Liver (tissue), 9 donors: ENCODE measurements around the gene CYP4A22. TPM values are rescaled to one million over a fixed set of nuclear protein-coding genes. Genes with fewer than 3 reads are reported as not detected.

ENCODE experiments used
- DNase-seq: peaks from one replicate; pipeline ENCODE4 v3.0.0-alpha.2; 2017; ENCODE audit warnings: low spot score
- H3K27ac ChIP-seq, 2 donors: one replicate each; pipeline ENCODE4 v1.7.0; 2013; ENCODE audit warnings: inconsistent platforms in 2 of 2, low read length in 2 of 2, control low read depth in 1 of 2, low read depth in 1 of 2, mild to moderate bottlenecking in 1 of 2
- H3K27me3 ChIP-seq, 4 donors: one replicate each; pipeline versions ENCODE4 v1.6.1 to v1.7.0; 2013; ENCODE audit warnings: low read length in 3 of 4, inconsistent platforms in 1 of 4, mild to moderate bottlenecking in 1 of 4, moderate library complexity in 1 of 4; ENCODE audit not compliant: control insufficient read depth in 4 of 4, insufficient read depth in 4 of 4
- H3K36me3 ChIP-seq, 4 donors: one replicate each; pipeline versions ENCODE4 v1.6.1 to v1.7.0; 2013; ENCODE audit warnings: low read length in 3 of 4, mild to moderate bottlenecking in 3 of 4, low read depth in 1 of 4, moderate library complexity in 1 of 4; ENCODE audit not compliant: control insufficient read depth in 4 of 4, insufficient read depth in 3 of 4
- H3K4me1 ChIP-seq, 4 donors: one replicate each; pipeline versions ENCODE4 v1.6.1 to v1.7.0; 2013; ENCODE audit warnings: low read length in 3 of 4, mild to moderate bottlenecking in 3 of 4, moderate library complexity in 1 of 4; ENCODE audit not compliant: control insufficient read depth in 4 of 4, insufficient read depth in 4 of 4
- H3K4me3 ChIP-seq, 3 donors: one replicate each; pipeline versions ENCODE4 v1.6.1 to v1.7.0; 2013; ENCODE audit warnings: low read length in 3 of 3, control low read depth in 1 of 3, low read depth in 1 of 3, mild to moderate bottlenecking in 1 of 3
- H3K9ac ChIP-seq, 2 donors: one replicate each; pipeline ENCODE4 v1.7.0; 2013; ENCODE audit warnings: low read length in 2 of 2, mild to moderate bottlenecking in 2 of 2, moderate library complexity in 2 of 2, control low read depth in 1 of 2, low read depth in 1 of 2
- H3K9me3 ChIP-seq, 4 donors: one replicate each; pipeline versions ENCODE4 v1.6.1 to v1.7.0; 2013; ENCODE audit warnings: low read length in 3 of 4; ENCODE audit not compliant: control insufficient read depth in 4 of 4
- EGR1 ChIP-seq, 2 donors: IDR thresholded peaks; 2 replicates each; pipeline ENCODE4 v1.6.1; 2016 to 2018; ENCODE audit warnings: antibody characterized with exemption in 2 of 2, low read depth in 2 of 2
- FOXA1 ChIP-seq: IDR thresholded peaks from 2 replicates; pipeline ENCODE4 v1.6.1; 2016; ENCODE audit warnings: antibody characterized with exemption
- FOXA2 ChIP-seq: IDR thresholded peaks from 2 replicates; pipeline ENCODE4 v1.6.1; 2016; ENCODE audit warnings: antibody characterized with exemption
- GABPA ChIP-seq, 2 donors: IDR thresholded peaks in 1 of 2; conservative IDR thresholded peaks in 1 of 2; 2 replicates each; pipeline ENCODE4 v1.6.1; 2016; ENCODE audit warnings: antibody characterized with exemption in 2 of 2, mild to moderate bottlenecking in 1 of 2, moderate library complexity in 1 of 2
- HNF4A ChIP-seq, 2 donors: conservative IDR thresholded peaks; 2 replicates each; pipeline ENCODE4 v1.6.1; 2016; ENCODE audit warnings: antibody characterized with exemption in 2 of 2, mild to moderate bottlenecking in 2 of 2
- HNF4G ChIP-seq: IDR thresholded peaks from 2 replicates; pipeline ENCODE4 v1.6.1; 2016; ENCODE audit warnings: antibody characterized with exemption
- JUND ChIP-seq, 2 donors: IDR thresholded peaks; 2 replicates each; pipeline ENCODE4 v1.6.1; 2016; ENCODE audit warnings: antibody characterized with exemption in 2 of 2
- SP1 ChIP-seq: IDR thresholded peaks from 2 replicates; pipeline ENCODE4 v1.6.1; 2018; ENCODE audit warnings: antibody characterized with exemption, mild to moderate bottlenecking
- TAF1 ChIP-seq: conservative IDR thresholded peaks from 2 replicates; pipeline ENCODE4 v1.6.1; 2016; ENCODE audit warnings: antibody characterized with exemption, mild to moderate bottlenecking
- YY1 ChIP-seq: IDR thresholded peaks from 2 replicates; pipeline ENCODE4 v1.6.1; 2016; ENCODE audit warnings: antibody characterized with exemption, mild to moderate bottlenecking
- WGBS: extraction: QIAGEN DNeasy Blood & Tissue Kit; methylation state at CpG from one replicate; pipeline ENCODE4 v1.1.7; 2013; 5-methylcytosine and 5-hydroxymethylcytosine counted together
- polyA plus RNA-seq, 2 donors: library from polyadenylated mRNA; stranded (reverse) in 1 of 2; unstranded in 1 of 2; fragments of 200-250 nt in 1 of 2; fragments of >200 nt in 1 of 2; fragmentation: Nextera tagmentation in 1 of 2; extraction: Ambion mirVana in 1 of 2; gene quantifications; one replicate each; pipeline versions ENCODE4 v1.2.1 to v1.2.3, GENCODE V29; 2013 to 2015
- total RNA-seq, 2 donors: library from RNA; depleted of rRNA; stranded (reverse); fragments of >200 nt; gene quantifications; one replicate each; pipeline ENCODE4 v1.2.3, GENCODE V29; 2014
- TF ChIP-seq, protein P1 (sequence below): IDR thresholded peaks from 2 replicates; pipeline ENCODE4 v1.6.1; 2016; ENCODE audit warnings: antibody characterized with exemption
- TF ChIP-seq, protein P2 (sequence below): IDR thresholded peaks from 2 replicates; pipeline ENCODE4 v1.6.1; 2016; ENCODE audit warnings: antibody characterized with exemption, mild to moderate bottlenecking
- TF ChIP-seq, protein P3 (sequence below): fragments of 150-350 bp; IDR thresholded peaks from 2 replicates; pipeline ENCODE4 v1.5.1; 2017; ENCODE audit warnings: improper control_type of control experiment, low read depth, low read length; ENCODE audit not compliant: missing input control
- TF ChIP-seq, protein P4 (sequence below): IDR thresholded peaks from 2 replicates; pipeline ENCODE4 v1.6.1; 2016; ENCODE audit warnings: antibody characterized with exemption
- donor health status: healthy.
- donor health status: healthy.
- donor health status: healthy.
- donor health status: healthy.
- donor health status: healthy.

The CYP4A22 gene
- total and polyA plus RNA-seq, 4 donors = 18.3 to 95.7 (median 65.7) TPM

DNA sequence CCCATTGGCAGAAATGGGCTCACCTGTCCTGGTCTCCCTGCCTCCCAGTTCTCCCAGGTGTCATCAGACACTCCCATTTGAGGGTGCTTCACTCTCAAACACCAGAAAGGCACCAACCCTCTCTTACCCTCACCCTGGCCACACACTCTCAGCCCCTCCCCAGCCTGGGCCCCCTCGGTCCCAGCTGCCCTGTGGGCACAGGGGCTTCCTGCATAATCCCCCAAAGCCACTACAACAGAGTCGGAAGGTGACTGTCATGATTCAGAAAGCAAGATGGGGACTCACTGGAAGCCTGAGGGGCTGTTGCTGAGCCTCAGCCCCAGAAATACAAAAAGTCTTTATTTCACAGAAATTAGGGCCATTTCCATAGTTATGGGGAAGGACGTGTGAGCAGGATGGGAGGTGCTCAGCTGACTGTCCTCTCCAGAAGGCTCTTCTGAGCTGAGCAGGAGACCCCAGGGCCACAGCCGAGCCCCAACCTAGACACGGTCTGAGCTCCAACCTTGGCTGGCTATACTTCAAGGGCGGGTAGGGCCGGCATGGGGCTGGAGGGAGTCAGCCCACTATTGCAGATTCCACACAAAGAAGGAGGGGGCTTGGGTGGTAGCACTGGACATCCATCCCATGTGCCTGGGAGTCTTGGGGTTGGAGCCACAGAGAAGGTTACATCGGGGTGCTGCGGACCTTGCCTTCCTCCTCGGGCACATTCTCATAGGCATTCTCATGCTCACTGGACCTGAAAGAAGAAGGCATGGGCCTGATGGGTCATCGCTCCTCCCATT lies 46.3 kb downstream of the CYP4A22 start:
- peak; percentile 39 for DNase-seq
- Histone ChIP-seq H3K36me3 (no peaks in the 10 kb centered on the region), H3K27ac (no peak overlapping the region), H3K27me3 (peaks cover 0 to 3% (median 0%) of the 10 kb centered on the region in 4 donors), H3K9ac (no peak overlapping the region), H3K9me3 (no peaks in the 10 kb centered on the region), H3K4me3 (no peak overlapping the region), H3K4me1 (peaks cover 0 to 14% (median 7%) of the 10 kb centered on the region in 4 donors)
- no peak for TF ChIP-seq YY1
- TF ChIP-seq HNF4G = no peak
- TF ChIP-seq, protein P1, sequence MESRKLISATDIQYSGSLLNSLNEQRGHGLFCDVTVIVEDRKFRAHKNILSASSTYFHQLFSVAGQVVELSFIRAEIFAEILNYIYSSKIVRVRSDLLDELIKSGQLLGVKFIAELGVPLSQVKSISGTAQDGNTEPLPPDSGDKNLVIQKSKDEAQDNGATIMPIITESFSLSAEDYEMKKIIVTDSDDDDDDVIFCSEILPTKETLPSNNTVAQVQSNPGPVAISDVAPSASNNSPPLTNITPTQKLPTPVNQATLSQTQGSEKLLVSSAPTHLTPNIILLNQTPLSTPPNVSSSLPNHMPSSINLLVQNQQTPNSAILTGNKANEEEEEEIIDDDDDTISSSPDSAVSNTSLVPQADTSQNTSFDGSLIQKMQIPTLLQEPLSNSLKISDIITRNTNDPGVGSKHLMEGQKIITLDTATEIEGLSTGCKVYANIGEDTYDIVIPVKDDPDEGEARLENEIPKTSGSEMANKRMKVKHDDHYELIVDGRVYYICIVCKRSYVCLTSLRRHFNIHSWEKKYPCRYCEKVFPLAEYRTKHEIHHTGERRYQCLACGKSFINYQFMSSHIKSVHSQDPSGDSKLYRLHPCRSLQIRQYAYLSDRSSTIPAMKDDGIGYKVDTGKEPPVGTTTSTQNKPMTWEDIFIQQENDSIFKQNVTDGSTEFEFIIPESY = no peak
- no peak for TF ChIP-seq FOXA1
- TF ChIP-seq SP1 = no peak
- WGBS = 85% methylated on average over 11 of the region's 11 CpGs

DNA sequence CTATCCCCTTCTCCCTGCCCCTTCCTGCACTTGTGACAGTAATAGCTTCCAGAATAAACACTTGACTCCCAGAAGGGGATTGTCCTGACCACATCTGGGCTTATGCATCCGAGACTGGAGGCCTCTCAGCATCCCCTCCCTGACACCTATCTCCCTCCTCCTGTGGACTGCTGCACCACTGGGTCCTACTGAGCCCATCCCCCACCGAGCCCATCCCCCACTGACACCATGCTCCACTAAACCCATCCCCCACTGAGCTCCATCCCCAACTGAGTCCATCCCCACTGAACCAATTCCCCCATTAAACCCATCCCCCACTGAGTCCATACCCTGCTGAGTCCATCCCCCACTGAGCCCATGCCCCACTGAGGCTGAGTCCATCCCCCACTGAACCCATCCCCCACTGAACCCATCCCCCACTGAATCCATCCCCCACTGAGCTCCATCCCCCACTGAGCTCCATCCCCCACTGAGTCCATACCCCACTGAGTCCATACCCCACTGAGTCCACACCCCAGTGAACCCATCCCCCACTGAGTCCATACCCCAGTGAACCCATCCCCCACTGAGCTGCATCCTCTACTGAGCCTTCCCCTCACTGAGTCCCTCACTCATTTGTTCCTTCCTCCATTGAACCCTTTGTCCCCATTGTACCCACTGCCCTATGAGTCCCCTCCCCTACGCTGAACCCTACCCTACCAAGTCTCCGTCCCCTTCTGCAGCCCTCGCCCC lies 47.0 kb downstream of the CYP4A22 start:
- Histone ChIP-seq H3K36me3 (no peaks in the 10 kb centered on the region), H3K9ac (no peak overlapping the region), H3K4me1 (peaks cover 0 to 8% (median 6%) of the 10 kb centered on the region in 4 donors), H3K4me3 (no peak overlapping the region), H3K9me3 (no peaks in the 10 kb centered on the region), H3K27ac (no peak overlapping the region), H3K27me3 (peaks cover 0 to 3% (median 0%) of the 10 kb centered on the region in 4 donors)
- WGBS = 90% methylated on average over 5 of the region's 5 CpGs
- TF ChIP-seq, protein P2, sequence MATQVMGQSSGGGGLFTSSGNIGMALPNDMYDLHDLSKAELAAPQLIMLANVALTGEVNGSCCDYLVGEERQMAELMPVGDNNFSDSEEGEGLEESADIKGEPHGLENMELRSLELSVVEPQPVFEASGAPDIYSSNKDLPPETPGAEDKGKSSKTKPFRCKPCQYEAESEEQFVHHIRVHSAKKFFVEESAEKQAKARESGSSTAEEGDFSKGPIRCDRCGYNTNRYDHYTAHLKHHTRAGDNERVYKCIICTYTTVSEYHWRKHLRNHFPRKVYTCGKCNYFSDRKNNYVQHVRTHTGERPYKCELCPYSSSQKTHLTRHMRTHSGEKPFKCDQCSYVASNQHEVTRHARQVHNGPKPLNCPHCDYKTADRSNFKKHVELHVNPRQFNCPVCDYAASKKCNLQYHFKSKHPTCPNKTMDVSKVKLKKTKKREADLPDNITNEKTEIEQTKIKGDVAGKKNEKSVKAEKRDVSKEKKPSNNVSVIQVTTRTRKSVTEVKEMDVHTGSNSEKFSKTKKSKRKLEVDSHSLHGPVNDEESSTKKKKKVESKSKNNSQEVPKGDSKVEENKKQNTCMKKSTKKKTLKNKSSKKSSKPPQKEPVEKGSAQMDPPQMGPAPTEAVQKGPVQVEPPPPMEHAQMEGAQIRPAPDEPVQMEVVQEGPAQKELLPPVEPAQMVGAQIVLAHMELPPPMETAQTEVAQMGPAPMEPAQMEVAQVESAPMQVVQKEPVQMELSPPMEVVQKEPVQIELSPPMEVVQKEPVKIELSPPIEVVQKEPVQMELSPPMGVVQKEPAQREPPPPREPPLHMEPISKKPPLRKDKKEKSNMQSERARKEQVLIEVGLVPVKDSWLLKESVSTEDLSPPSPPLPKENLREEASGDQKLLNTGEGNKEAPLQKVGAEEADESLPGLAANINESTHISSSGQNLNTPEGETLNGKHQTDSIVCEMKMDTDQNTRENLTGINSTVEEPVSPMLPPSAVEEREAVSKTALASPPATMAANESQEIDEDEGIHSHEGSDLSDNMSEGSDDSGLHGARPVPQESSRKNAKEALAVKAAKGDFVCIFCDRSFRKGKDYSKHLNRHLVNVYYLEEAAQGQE = no peak
- TF ChIP-seq, protein P3, sequence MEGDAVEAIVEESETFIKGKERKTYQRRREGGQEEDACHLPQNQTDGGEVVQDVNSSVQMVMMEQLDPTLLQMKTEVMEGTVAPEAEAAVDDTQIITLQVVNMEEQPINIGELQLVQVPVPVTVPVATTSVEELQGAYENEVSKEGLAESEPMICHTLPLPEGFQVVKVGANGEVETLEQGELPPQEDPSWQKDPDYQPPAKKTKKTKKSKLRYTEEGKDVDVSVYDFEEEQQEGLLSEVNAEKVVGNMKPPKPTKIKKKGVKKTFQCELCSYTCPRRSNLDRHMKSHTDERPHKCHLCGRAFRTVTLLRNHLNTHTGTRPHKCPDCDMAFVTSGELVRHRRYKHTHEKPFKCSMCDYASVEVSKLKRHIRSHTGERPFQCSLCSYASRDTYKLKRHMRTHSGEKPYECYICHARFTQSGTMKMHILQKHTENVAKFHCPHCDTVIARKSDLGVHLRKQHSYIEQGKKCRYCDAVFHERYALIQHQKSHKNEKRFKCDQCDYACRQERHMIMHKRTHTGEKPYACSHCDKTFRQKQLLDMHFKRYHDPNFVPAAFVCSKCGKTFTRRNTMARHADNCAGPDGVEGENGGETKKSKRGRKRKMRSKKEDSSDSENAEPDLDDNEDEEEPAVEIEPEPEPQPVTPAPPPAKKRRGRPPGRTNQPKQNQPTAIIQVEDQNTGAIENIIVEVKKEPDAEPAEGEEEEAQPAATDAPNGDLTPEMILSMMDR = no peak
- TF ChIP-seq SP1 (no peak), JUND (IDR thresholded peaks at IDR 0.05) (no peak), HNF4G (no peak), GABPA (IDR thresholded peaks at IDR 0.05 in 1 of 2, conservative IDR thresholded peaks at IDR 0.05 in 1 of 2) (no peak), YY1 (no peak), HNF4A (conservative IDR thresholded peaks at IDR 0.05) (no peak), FOXA2 (no peak), TAF1 (no peak), EGR1 (IDR thresholded peaks at IDR 0.05; ENCODE audit: low read depth in 2 of 2) (no peak)
- TF ChIP-seq, protein P1 = no peak
- TF ChIP-seq, protein P4, sequence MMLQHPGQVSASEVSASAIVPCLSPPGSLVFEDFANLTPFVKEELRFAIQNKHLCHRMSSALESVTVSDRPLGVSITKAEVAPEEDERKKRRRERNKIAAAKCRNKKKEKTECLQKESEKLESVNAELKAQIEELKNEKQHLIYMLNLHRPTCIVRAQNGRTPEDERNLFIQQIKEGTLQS = no peak
- peak; percentile 38 for DNase-seq
